Type B pancreatic cell (in vitro differentiated cells): ENCODE results near the gene RAB10. TPM values are rescaled to one million over a fixed set of nuclear protein-coding genes. Genes with fewer than 3 reads are reported as not detected.
A peak's percentile ranks its signal among the peaks of the same experiment; 100 is the strongest.

Experiments
- DNase-seq: peaks from one replicate; pipeline ENCODE4 v3.0.0; 2021; ENCODE audit warnings: mixed read lengths; ENCODE audit not compliant: unreplicated experiment; ENCODE audit errors: extremely low spot score
- H3K27ac Mint-ChIP-seq: 2 replicates; pipeline ENCODE4 v1.8.0; 2021; ENCODE audit warnings: mild to moderate bottlenecking, mixed read lengths
- H3K27me3 Mint-ChIP-seq: 2 replicates; pipeline ENCODE4 v1.8.0; 2021; ENCODE audit warnings: mixed read lengths
- H3K36me3 Mint-ChIP-seq: 2 replicates; pipeline ENCODE4 v1.8.0; 2021; ENCODE audit warnings: mixed read lengths
- H3K4me1 Mint-ChIP-seq: one replicate; pipeline ENCODE4 v1.8.0; 2021; ENCODE audit warnings: mixed read lengths; ENCODE audit not compliant: unreplicated experiment
- H3K4me3 Mint-ChIP-seq: 2 replicates; pipeline ENCODE4 v1.8.0; 2021; ENCODE audit warnings: mild to moderate bottlenecking, mixed read lengths
- H3K9me3 Mint-ChIP-seq: 2 replicates; pipeline ENCODE4 v1.8.0; 2021; ENCODE audit warnings: mixed read lengths
- CTCF ChIP-seq: fragments of 200-600 bp; sonication (generic); conservative IDR thresholded peaks from 2 replicates; pipeline ENCODE4 v1.5.0; 2021; ENCODE audit warnings: antibody characterized with exemption, mild to moderate bottlenecking
- total RNA-seq: library from RNA; stranded (reverse); gene quantifications from 2 replicates; pipeline ENCODE4 v1.2.1, GENCODE V29; 2021; ENCODE audit warnings: low replicate concordance

The RAB10 gene
- total RNA-seq, 1 donor from 2014 or later = 143 TPM

GRCh38 chr2:26185304-26185928 lies 151.5 kb downstream of the RAB10 start:
- Mint-ChIP-seq H3K27ac (no peak overlapping the region), H3K27me3 (peaks cover 19% of the 10 kb centered on the region), H3K4me3 (peak overlapping the region; percentile 58), H3K9me3 (no peaks in the 10 kb centered on the region), H3K4me1 (peaks cover 5% of the 10 kb centered on the region), H3K36me3 (peaks cover 4% of the 10 kb centered on the region)
- no peak for DNase-seq
- TF ChIP-seq CTCF = no peak

GRCh38 chr2:26185954-26186770 lies 152.3 kb downstream of the RAB10 start:
- Mint-ChIP-seq H3K4me3 (peak overlapping the region; percentile 58), H3K9me3 (no peaks in the 10 kb centered on the region), H3K27me3 (peaks cover 14% of the 10 kb centered on the region), H3K4me1 (peaks cover 2% of the 10 kb centered on the region), H3K36me3 (peaks cover 4% of the 10 kb centered on the region), H3K27ac (no peak overlapping the region)
- no peak for TF ChIP-seq CTCF
- DNase-seq = no peak

Other genes with a start within 250 kb of the RAB10 start
- 29.2 and 32.3 TPM in 2 replicates for gene ASXL2, start 155.6 kb upstream of the RAB10 start, total RNA-seq
- 15.4 and 25.5 TPM in 2 replicates for gene KIF3C, start 51.6 kb upstream of the RAB10 start, total RNA-seq
- gene GAREM2, start 139.0 kb downstream of the RAB10 start, total RNA-seq = 3.1 and 16.9 TPM in 2 replicates
- 125 and 137 TPM in 2 replicates for gene HADHA, start 210.5 kb downstream of the RAB10 start, total RNA-seq
- gene HADHB, start 210.9 kb downstream of the RAB10 start, total RNA-seq = 110 and 123 TPM in 2 replicates